Cardiac fibroblast (primary cell): ENCODE measurements around the gene OTOS.

Source experiments
- DNase-seq, 2 donors: peaks; one replicate each; pipeline versions ENCODE4 v3.0.0 to v3.0.0-alpha.2; 2010; ENCODE audit warnings: low read depth in 2 of 2
- H3K4me3 ChIP-seq, 2 donors: replicated peaks in 1 of 2; 1 replicate in 1 of 2; 2 replicates in 1 of 2; pipeline ENCODE4 v1.5.1; 2011; ENCODE audit warnings: low read depth in 2 of 2, low read length in 2 of 2, mild to moderate bottlenecking in 2 of 2, moderate library complexity in 1 of 2
- TF ChIP-seq, protein P1 (sequence below): IDR thresholded peaks from one replicate; pipeline ENCODE4 v1.5.1; 2011; ENCODE audit warnings: low read depth, mild to moderate bottlenecking, low read length, inconsistent platforms

OTOS gene

DNA sequence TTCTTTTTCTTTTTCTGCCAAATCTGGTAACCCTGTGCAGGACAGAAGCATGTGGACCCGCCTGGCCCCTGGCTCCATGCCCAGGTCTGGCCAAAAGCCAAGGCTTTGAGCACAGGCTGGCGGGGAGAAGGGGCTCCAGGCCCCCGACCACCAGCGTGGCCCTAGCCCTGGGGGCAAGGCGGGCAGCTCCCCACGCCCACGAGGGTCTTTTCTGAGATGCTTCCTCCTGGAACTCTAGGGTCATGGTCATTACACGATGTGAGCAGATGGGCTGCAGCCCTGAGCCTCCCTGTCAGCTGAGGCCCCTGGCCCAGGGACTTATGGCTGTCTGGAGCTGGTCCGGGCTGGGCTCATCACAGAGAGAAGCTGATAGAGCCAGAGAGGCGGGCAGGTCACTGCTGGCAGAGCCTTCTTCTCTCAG is 5.7 kb upstream of the OTOS start:
- H3K4me3 ChIP-seq, result no peak overlapping the region
- TF ChIP-seq, protein P1, sequence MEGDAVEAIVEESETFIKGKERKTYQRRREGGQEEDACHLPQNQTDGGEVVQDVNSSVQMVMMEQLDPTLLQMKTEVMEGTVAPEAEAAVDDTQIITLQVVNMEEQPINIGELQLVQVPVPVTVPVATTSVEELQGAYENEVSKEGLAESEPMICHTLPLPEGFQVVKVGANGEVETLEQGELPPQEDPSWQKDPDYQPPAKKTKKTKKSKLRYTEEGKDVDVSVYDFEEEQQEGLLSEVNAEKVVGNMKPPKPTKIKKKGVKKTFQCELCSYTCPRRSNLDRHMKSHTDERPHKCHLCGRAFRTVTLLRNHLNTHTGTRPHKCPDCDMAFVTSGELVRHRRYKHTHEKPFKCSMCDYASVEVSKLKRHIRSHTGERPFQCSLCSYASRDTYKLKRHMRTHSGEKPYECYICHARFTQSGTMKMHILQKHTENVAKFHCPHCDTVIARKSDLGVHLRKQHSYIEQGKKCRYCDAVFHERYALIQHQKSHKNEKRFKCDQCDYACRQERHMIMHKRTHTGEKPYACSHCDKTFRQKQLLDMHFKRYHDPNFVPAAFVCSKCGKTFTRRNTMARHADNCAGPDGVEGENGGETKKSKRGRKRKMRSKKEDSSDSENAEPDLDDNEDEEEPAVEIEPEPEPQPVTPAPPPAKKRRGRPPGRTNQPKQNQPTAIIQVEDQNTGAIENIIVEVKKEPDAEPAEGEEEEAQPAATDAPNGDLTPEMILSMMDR, result no peak
- no peak for DNase-seq

DNA sequence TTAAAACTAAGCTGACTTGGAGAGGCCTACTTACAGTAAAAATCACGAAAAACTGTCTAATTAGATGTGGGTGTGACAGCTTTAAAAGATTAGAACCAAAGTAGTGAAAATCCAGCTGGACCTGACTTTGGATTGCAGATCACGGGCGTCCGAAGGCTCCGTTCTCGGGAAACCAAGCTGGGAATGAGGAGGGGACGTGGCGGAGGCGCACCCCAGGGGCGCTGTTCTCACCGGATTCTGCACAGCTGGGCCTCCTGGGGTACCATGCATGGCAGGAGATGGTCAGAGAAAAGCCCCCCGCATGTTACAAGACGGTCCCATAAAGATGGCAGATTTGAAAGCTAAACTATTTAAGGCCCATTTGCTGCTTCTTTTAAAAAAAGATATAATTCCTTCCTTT is 5.0 kb upstream of the OTOS start:
- H3K4me3 ChIP-seq, result no peak overlapping the region
- DNase-seq, result no peak
- TF ChIP-seq, protein P1, result no peak

DNA sequence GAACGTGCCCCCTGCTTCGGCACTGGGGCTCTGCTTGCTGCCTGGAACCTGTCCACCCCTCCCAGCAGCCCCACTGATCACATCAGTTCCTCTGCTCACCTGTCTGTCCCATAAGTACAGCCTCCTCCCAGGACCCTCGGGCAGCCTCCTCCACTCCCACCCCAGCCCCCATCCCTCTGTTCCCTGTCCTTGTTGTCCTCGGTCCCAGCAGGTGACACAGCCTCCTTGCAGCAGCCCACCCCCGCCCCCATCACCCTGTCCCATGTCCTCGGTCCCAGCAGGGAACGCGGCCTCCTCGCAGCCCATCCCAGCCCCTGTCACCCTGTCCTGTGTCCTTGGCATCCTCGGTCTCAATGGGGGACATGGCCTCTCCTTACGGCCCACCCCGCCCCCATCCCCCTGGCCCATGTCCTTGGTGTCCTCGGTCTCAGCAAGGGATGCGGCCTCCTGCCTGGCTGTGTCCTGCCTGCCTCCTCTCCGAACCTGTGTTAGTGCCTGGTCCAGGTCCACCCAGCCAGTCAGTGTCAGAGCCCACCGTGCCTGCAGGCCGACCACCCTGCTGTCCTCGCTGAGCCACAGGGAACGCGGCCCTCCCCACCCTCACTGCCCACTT is 4.3 kb upstream of the OTOS start:
- DNase-seq, result no peak
- TF ChIP-seq, protein P1, result no peak
- H3K4me3 ChIP-seq, result no peak overlapping the region

DNA sequence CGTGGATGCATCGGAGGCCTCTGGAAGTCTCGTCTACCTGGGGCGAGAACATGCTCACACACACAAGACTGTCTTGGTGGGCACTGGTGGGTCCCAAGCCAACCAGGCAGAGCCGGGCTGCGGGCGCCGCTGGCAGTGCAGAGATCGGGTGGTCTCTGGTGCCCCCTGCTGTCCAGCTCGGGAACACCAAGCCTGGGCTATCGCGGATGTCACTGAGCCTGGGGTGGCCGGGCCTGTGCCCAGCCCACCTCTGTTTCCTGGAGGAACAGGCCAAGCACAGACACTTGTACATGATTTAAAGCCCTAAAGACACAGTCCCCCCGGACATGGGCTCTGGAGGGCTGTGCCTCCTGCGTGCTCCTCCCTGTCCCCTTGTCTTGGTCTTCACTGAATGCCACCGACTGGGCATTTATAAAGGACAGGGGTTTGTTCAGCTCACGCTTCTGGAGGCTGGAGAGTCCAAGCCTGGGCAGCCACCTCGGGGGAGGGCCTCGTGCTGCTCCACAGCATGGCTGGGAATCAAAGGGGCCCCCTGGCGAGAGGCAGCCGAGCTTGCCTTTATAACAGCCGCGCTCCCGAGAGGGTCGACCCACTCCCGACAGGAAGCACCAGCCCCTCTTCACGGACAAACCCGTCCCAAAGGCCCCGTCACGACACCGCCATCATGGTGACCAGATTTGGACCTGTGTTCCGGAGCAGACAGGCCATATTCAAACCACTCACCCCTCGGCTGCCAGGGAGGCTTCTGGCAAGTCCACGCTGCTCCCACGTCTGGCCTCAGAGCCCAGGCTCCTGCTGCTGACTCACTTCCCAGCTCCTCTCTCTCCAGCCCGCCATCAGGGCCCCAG is 3.6 kb upstream of the OTOS start:
- no peak overlapping the region for H3K4me3 ChIP-seq
- peak; percentile 47 to 53 for DNase-seq
- TF ChIP-seq, protein P1, result peak; percentile 91

DNA sequence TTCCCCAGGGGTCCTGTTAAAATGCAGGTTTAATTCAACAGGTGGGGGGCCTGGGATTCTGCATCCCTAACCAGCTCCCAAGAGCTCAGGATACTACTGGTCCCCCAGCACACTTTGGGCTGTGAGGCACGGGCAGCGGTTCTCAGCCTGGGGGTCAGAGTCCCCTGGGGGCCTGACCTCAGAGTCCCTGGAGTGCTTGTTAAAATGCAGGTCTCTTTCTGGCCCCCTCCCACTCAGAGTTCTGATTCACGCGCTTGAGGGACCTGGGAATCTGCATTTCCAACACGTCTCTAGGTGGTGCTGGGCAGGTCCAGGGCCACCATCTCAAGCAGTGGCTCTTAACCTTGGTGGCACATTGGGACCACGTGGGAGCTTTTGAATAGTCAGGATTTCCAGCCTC is 2.8 kb upstream of the OTOS start:
- H3K4me3 ChIP-seq, result no peak overlapping the region
- TF ChIP-seq, protein P1, result no peak

DNA sequence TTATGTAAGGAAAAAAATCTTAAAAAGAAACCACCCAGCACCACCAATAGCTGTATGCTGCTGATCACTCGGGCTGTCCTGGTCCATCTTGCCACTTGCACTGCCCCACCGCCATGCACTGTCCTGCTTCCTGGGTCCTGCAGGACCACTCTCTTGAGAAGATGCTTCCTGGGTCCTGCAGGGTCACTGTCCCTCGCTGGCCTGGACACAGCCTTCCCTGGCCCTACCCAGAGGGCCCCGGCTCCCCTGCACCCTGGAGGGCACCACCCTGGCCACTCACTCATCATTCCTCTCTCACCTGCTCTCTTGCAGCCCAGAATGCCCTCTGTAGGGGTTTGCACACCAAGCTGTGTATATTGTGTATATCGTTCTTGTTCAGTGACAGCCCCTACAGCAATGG is 2.4 kb upstream of the OTOS start:
- H3K4me3 ChIP-seq, result no peak overlapping the region
- TF ChIP-seq, protein P1, result no peak
- no peak for DNase-seq

More for the DNA sequence above, 2.8 kb upstream of the OTOS start:
- no peak for DNase-seq
